SU-DHL-6 (cell line): Measurements from ENCODE around the gene MDK.

Source experiments
- EZH2phosphoT487 ChIP-seq: fragments of 200-600 bp; sonication (generic), shearing (Covaris generic); conservative IDR thresholded peaks from 2 replicates; pipeline ENCODE4 v1.6.1; 2018; ENCODE audit warnings: mild to moderate bottlenecking, antibody characterized with exemption, low read length, moderate library complexity, mixed read lengths
- TF ChIP-seq, protein P1 (sequence below): fragments of 200-600 bp; sonication (generic); IDR thresholded peaks from one replicate; pipeline ENCODE4 v1.5.1; 2017; ENCODE audit warnings: antibody characterized with exemption, mild to moderate bottlenecking, low read length, moderate library complexity; ENCODE audit not compliant: insufficient read depth, poor library complexity, severe bottlenecking

- TF ChIP-seq, protein P1, sequence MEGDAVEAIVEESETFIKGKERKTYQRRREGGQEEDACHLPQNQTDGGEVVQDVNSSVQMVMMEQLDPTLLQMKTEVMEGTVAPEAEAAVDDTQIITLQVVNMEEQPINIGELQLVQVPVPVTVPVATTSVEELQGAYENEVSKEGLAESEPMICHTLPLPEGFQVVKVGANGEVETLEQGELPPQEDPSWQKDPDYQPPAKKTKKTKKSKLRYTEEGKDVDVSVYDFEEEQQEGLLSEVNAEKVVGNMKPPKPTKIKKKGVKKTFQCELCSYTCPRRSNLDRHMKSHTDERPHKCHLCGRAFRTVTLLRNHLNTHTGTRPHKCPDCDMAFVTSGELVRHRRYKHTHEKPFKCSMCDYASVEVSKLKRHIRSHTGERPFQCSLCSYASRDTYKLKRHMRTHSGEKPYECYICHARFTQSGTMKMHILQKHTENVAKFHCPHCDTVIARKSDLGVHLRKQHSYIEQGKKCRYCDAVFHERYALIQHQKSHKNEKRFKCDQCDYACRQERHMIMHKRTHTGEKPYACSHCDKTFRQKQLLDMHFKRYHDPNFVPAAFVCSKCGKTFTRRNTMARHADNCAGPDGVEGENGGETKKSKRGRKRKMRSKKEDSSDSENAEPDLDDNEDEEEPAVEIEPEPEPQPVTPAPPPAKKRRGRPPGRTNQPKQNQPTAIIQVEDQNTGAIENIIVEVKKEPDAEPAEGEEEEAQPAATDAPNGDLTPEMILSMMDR, result no peak
- no peak for TF ChIP-seq EZH2phosphoT487
These were observed 39.9 kb downstream of the MDK start for GRCh38 chr11:46421257-46421880.
